HEK293 (cell line): ENCODE measurements around the gene TBCEL.

Source experiments
- CTCF ChIA-PET: fragments of 350-600 bp; formaldehyde crosslinking; extraction: SDS; loops from one replicate; lab custom pipeline; 2021; ENCODE audit warnings: antibody characterized with exemption; lab: Yijun Ruan, JAX
- POLR2A ChIA-PET: fragments of 300-600 bp; formaldehyde crosslinking; extraction: SDS; loops from one replicate; lab custom pipeline; 2020; ENCODE audit warnings: antibody characterized with exemption, inconsistent platforms; lab: Yijun Ruan, JAX
- H3K27ac ChIP-seq: fragments of 200-500 bp; sonication (Bioruptor generic); 2 replicates; pipeline ENCODE4 v1.5.1; 2014; ENCODE audit warnings: low read depth, low read length, control low read depth, inconsistent platforms; ENCODE audit errors: extremely low read depth
- H3K36me3 ChIP-seq, 2 experiments: fragments of 200-500 bp in 1 of 2; sonication (Bioruptor generic) in 1 of 2; 1 replicate in 1 of 2; 2 replicates in 1 of 2; pipeline ENCODE4 v1.5.1; 2014 to 2017; ENCODE audit warnings: inconsistent platforms in 2 of 2, low read length in 2 of 2; ENCODE audit not compliant: control insufficient read depth in 2 of 2, insufficient read depth in 1 of 2
- H3K4me1 ChIP-seq: fragments of 200-500 bp; sonication (Bioruptor generic); 2 replicates; pipeline ENCODE4 v1.5.1; 2014; ENCODE audit warnings: mild to moderate bottlenecking, low read length, inconsistent platforms; ENCODE audit not compliant: control insufficient read depth, insufficient read depth
- H3K4me3 ChIP-seq: 2 replicates; pipeline ENCODE4 v1.5.1; 2011; ENCODE audit warnings: low read depth, mild to moderate bottlenecking, control low read depth, low read length, moderate library complexity
- H3K9me3 ChIP-seq: fragments of 200-500 bp; sonication (Bioruptor generic); 2 replicates; pipeline ENCODE4 v1.5.1; 2014; ENCODE audit warnings: low read depth, low read length, inconsistent platforms; ENCODE audit not compliant: control insufficient read depth, insufficient read depth
- GLIS1 ChIP-seq: fragments of 450-650 bp; formaldehyde crosslinking; IDR thresholded peaks from 2 replicates; pipeline ENCODE4 v1.5.1; 2016; ENCODE audit warnings: missing biosample characterization, missing genetic modification characterization
- KLF10 ChIP-seq: fragments of 450-650 bp; IDR thresholded peaks from 2 replicates; pipeline ENCODE4 v1.5.1; 2018; ENCODE audit warnings: missing biosample characterization, mild to moderate bottlenecking, missing genetic modification characterization
- ZBTB17 ChIP-seq: fragments of 450-650 bp; formaldehyde crosslinking; IDR thresholded peaks from 2 replicates; pipeline ENCODE4 v1.5.1; 2016; ENCODE audit warnings: missing biosample characterization, missing genetic modification characterization
- ZIC2 ChIP-seq: fragments of 450-650 bp; formaldehyde crosslinking; IDR thresholded peaks from 2 replicates; pipeline ENCODE4 v1.5.1; 2016; ENCODE audit warnings: missing biosample characterization, missing genetic modification characterization
- ZNF10 ChIP-seq: fragments of 450-650 bp; formaldehyde crosslinking; IDR thresholded peaks from 2 replicates; pipeline ENCODE4 v1.5.1; 2017; ENCODE audit warnings: missing biosample characterization, missing genetic modification characterization
- ZNF132 ChIP-seq: fragments of 450-650 bp; formaldehyde crosslinking; IDR thresholded peaks from 2 replicates; pipeline ENCODE4 v1.5.1; 2017; ENCODE audit warnings: missing biosample characterization, missing genetic modification characterization, borderline replicate concordance
- ZNF133 ChIP-seq: fragments of 450-650 bp; formaldehyde crosslinking; IDR thresholded peaks from 2 replicates; pipeline ENCODE4 v1.5.1; 2016; ENCODE audit warnings: missing biosample characterization, missing genetic modification characterization
- ZNF157 ChIP-seq: fragments of 450-650 bp; formaldehyde crosslinking; IDR thresholded peaks from 2 replicates; pipeline ENCODE4 v1.5.1; 2016; ENCODE audit warnings: missing biosample characterization, missing genetic modification characterization
- ZNF292 ChIP-seq: fragments of 450-650 bp; formaldehyde crosslinking; IDR thresholded peaks from 2 replicates; pipeline ENCODE4 v1.5.1; 2016; ENCODE audit warnings: low read depth, missing biosample characterization, missing genetic modification characterization, borderline replicate concordance
- ZNF350 ChIP-seq: fragments of 450-650 bp; formaldehyde crosslinking; IDR thresholded peaks from 2 replicates; pipeline ENCODE4 v1.5.0; 2017; ENCODE audit warnings: missing biosample characterization, mild to moderate bottlenecking, missing genetic modification characterization
- ZNF48 ChIP-seq: fragments of 450-650 bp; formaldehyde crosslinking; IDR thresholded peaks from 2 replicates; pipeline ENCODE4 v1.5.1; 2016; ENCODE audit warnings: missing biosample characterization, missing genetic modification characterization
- ZNF530 ChIP-seq: fragments of 450-650 bp; formaldehyde crosslinking; IDR thresholded peaks from 2 replicates; pipeline ENCODE4 v1.5.1; 2016; ENCODE audit warnings: low read depth, missing biosample characterization, missing genetic modification characterization
- ZNF571 ChIP-seq: fragments of 450-650 bp; formaldehyde crosslinking; IDR thresholded peaks from 2 replicates; pipeline ENCODE4 v1.5.0; 2017; ENCODE audit warnings: missing biosample characterization, missing genetic modification characterization
- ZNF623 ChIP-seq: fragments of 450-650 bp; formaldehyde crosslinking; IDR thresholded peaks from 2 replicates; pipeline ENCODE4 v1.5.1; 2016; ENCODE audit warnings: missing biosample characterization, missing genetic modification characterization
- ZNF629 ChIP-seq: fragments of 450-650 bp; formaldehyde crosslinking; IDR thresholded peaks from 2 replicates; pipeline ENCODE4 v1.5.1; 2017; ENCODE audit warnings: missing biosample characterization, missing genetic modification characterization
- ZNF830 ChIP-seq: fragments of 450-650 bp; IDR thresholded peaks from 2 replicates; pipeline ENCODE4 v1.5.0; 2018; ENCODE audit warnings: missing biosample characterization, missing genetic modification characterization, low read depth, mild to moderate bottlenecking, moderate library complexity
- TF ChIP-seq, protein P1 (sequence below): fragments of 450-650 bp; formaldehyde crosslinking; IDR thresholded peaks from 2 replicates; pipeline ENCODE4 v1.5.1; 2016; ENCODE audit warnings: missing biosample characterization, missing genetic modification characterization
- TF ChIP-seq, protein P2 (sequence below): fragments of 450-650 bp; formaldehyde crosslinking; IDR thresholded peaks from 2 replicates; pipeline ENCODE4 v1.5.1; 2016; ENCODE audit warnings: missing biosample characterization, missing genetic modification characterization
- TF ChIP-seq, protein P3 (sequence below): fragments of 450-650 bp; formaldehyde crosslinking; IDR thresholded peaks from 2 replicates; pipeline ENCODE4 v1.5.1; 2017; ENCODE audit warnings: missing biosample characterization, mild to moderate bottlenecking, missing genetic modification characterization, moderate library complexity

The TBCEL gene

DNA sequence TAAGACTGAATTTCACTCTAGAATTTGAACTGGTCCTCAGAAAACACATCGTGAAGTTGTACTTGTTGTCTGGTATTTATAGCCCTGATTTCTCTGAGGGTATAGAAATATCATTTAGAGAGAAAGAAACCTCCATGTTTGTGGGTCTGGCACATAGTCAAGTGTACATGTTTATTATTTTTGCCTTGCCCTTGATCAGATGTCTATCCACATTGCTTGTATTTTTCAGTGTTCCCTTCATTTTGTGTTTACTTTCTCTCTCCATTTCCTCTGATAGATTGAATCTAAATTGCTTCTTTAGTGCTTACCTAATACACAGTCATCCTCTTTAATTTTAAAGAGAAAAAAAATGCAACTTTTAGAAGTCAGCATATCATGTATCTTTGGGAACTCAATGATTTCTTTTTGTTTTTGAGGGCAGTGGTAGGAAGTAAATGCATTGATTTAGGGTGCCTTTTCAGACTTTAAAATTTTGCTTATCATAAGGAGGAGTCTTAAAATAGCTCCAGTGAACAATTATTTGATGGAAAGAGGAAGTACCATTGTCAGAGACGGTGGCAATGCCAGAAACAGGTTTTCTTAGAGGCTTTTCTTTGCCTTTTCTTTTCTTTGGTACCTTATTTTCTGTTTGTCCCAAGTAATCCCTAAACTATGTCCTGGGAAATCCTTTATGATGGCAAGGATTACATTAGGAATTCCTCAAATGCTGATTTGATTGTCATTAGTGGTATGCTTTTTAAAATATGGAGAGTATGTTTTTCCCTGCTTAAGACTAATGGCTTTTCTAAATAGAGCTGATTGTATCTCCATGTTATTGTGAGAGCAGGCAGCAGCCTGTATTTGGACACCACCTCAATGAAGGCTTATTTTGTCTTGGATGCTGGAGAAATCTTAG is 47.3 kb downstream of the TBCEL start:
- no peak overlapping the region for H3K27ac ChIP-seq
- no peak overlapping the region for H3K4me3 ChIP-seq
- ChIA-PET CTCF (no interaction called here), POLR2A (no interaction called here)
- H3K36me3 ChIP-seq, result peaks cover 8 to 28% of the 10 kb centered on the region in 2 experiments
- TF ChIP-seq ZNF157 (no peak), ZNF623 (tag by site-specific recombination) (no peak), ZNF133 (tag by site-specific recombination) (no peak), ZBTB17 (tag by site-specific recombination) (no peak), ZNF132 (tag by site-specific recombination) (no peak), ZNF292 (tag by site-specific recombination) (no peak), ZIC2 (no peak), ZNF530 (tag by site-specific recombination) (no peak)
- no peaks in the 10 kb centered on the region for H3K9me3 ChIP-seq
- peaks cover 10% of the 10 kb centered on the region; the same call in 1 of the 2 replicates for H3K4me1 ChIP-seq

DNA sequence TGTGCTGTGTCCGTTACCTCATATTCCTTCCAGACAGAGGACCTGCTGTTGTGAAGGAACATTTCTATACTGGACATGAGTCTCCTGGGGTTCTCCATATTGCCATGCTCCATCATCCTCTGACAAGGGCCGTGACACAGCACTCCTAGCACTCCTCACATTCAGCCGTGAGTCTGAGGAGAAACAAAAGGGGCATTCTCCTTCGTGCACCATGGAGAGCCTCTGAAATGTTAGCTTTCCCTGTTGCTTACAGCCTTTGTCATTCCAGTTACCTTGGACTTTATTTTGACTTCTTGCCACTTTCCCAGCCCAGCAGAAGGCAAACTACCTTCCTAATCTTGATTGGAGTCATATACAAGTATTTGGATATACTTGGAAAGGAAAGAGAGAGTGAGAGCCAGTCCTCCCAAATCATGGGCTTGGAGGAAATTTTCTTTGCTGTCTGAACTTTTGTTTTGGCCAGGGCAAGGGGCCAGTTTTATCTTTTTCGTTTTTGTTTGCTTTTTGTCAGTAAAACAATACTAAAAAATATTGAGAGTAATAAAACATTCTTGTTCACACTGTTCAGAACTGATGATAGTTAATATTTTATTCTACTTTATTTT is 48.0 kb downstream of the TBCEL start:
- no peak overlapping the region for H3K4me3 ChIP-seq
- H3K4me1 ChIP-seq, result peaks cover 9% of the 10 kb centered on the region; the same call in 1 of the 2 replicates
- no peak overlapping the region for H3K27ac ChIP-seq
- H3K36me3 ChIP-seq, result peaks cover 8 to 28% of the 10 kb centered on the region in 2 experiments
- CTCF ChIA-PET, result no interaction called here
- TF ChIP-seq GLIS1 (tag by site-specific recombination), result no peak
- TF ChIP-seq ZNF350 (tag by site-specific recombination), result no peak
- TF ChIP-seq, protein P1, sequence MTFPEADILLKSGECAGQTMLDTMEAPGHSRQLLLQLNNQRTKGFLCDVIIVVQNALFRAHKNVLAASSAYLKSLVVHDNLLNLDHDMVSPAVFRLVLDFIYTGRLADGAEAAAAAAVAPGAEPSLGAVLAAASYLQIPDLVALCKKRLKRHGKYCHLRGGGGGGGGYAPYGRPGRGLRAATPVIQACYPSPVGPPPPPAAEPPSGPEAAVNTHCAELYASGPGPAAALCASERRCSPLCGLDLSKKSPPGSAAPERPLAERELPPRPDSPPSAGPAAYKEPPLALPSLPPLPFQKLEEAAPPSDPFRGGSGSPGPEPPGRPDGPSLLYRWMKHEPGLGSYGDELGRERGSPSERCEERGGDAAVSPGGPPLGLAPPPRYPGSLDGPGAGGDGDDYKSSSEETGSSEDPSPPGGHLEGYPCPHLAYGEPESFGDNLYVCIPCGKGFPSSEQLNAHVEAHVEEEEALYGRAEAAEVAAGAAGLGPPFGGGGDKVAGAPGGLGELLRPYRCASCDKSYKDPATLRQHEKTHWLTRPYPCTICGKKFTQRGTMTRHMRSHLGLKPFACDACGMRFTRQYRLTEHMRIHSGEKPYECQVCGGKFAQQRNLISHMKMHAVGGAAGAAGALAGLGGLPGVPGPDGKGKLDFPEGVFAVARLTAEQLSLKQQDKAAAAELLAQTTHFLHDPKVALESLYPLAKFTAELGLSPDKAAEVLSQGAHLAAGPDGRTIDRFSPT (tag by site-specific recombination), result no peak
- TF ChIP-seq ZNF571 (tag by site-specific recombination), result no peak
- TF ChIP-seq KLF10, result no peak
- no peak for TF ChIP-seq ZNF48 (tag by site-specific recombination)
- TF ChIP-seq, protein P2, sequence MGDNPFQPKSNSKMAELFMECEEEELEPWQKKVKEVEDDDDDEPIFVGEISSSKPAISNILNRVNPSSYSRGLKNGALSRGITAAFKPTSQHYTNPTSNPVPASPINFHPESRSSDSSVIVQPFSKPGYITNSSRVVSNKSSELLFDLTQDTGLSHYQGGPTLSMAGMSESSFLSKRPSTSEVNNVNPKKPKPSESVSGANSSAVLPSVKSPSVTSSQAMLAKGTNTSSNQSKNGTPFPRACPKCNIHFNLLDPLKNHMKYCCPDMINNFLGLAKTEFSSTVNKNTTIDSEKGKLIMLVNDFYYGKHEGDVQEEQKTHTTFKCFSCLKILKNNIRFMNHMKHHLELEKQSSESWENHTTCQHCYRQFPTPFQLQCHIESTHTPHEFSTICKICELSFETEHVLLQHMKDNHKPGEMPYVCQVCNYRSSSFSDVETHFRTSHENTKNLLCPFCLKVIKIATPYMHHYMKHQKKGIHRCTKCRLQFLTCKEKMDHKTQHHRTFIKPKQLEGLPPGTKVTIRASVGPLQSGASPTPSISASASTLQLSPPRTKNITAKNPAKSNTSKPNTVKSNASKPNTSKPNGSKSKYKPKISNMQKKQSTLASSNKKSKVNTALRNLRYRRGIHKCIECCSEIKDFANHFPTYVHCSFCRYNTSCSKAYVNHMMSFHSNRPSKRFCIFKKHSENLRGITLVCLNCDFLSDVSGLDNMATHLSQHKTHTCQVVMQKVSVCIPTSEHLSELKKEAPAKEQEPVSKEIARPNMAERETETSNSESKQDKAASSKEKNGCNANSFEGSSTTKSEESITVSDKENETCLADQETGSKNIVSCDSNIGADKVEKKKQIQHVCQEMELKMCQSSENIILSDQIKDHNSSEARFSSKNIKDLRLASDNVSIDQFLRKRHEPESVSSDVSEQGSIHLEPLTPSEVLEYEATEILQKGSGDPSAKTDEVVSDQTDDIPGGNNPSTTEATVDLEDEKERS (tag by site-specific recombination), result no peak
- no peak for TF ChIP-seq ZNF10
- TF ChIP-seq ZNF629 (tag by site-specific recombination), result no peak
- no peak for TF ChIP-seq ZNF830 (tag by site-specific recombination)
- TF ChIP-seq, protein P3, sequence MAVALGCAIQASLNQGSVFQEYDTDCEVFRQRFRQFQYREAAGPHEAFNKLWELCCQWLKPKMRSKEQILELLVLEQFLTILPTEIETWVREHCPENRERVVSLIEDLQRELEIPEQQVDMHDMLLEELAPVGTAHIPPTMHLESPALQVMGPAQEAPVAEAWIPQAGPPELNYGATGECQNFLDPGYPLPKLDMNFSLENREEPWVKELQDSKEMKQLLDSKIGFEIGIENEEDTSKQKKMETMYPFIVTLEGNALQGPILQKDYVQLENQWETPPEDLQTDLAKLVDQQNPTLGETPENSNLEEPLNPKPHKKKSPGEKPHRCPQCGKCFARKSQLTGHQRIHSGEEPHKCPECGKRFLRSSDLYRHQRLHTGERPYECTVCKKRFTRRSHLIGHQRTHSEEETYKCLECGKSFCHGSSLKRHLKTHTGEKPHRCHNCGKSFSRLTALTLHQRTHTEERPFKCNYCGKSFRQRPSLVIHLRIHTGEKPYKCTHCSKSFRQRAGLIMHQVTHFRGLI (tag by site-specific recombination), result no peak
- H3K9me3 ChIP-seq, result no peaks in the 10 kb centered on the region
- POLR2A ChIA-PET, result no interaction called here
